Measurements from ENCODE around the gene AFF3.
A peak's percentile ranks its signal among the peaks of the same experiment; 100 is the strongest.

Gene AFF3

DNA sequence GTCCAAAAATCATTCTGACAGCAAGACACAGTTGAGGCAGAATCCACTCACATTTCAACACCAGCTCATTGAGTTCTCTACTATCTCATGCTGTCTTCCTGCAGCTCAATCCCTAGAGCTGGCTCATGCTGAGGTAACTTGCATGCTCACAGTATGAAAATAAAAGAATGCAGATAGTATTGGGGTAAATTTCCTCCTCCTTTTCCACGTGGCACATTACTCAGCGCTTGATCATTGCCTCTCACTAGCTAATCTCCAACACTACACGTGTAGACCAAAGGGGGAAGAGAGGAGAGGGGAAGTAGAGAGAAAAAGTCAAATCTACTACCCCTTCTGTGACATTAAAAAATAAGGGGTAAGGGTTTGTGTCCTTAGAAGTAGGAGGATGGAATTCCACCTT is 300.6 kb downstream of the AFF3 start:
- no peak for DNase-seq (ENCODE audit: extremely low read depth, low read depth)
- TF ChIP-seq, protein P1, sequence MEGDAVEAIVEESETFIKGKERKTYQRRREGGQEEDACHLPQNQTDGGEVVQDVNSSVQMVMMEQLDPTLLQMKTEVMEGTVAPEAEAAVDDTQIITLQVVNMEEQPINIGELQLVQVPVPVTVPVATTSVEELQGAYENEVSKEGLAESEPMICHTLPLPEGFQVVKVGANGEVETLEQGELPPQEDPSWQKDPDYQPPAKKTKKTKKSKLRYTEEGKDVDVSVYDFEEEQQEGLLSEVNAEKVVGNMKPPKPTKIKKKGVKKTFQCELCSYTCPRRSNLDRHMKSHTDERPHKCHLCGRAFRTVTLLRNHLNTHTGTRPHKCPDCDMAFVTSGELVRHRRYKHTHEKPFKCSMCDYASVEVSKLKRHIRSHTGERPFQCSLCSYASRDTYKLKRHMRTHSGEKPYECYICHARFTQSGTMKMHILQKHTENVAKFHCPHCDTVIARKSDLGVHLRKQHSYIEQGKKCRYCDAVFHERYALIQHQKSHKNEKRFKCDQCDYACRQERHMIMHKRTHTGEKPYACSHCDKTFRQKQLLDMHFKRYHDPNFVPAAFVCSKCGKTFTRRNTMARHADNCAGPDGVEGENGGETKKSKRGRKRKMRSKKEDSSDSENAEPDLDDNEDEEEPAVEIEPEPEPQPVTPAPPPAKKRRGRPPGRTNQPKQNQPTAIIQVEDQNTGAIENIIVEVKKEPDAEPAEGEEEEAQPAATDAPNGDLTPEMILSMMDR (IDR thresholded peaks at IDR 0.05; ENCODE audit: low read depth, low read length): no peak

DNA sequence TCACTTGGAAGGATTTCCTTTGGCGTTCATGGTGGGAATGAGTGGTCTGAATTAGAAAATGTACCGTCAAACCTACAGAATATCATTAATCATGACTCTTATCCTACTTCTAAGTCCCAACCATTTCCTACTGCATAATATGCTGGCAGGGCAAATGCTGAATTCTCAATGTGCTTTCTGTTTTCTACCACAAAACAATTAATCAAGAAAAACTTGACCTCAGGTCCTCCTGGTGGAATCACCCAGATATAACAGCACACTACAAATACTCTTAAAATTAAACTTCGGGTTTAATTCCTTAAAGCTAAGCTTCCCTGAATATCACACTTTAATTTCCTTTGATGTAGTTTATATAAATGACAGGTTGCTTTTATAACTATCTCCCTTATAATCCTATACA is 301.6 kb downstream of the AFF3 start:
- no peak for DNase-seq (ENCODE audit: extremely low read depth, low read depth)
- TF ChIP-seq, protein P1 (IDR thresholded peaks at IDR 0.05; ENCODE audit: low read depth, low read length): no peak

DNA sequence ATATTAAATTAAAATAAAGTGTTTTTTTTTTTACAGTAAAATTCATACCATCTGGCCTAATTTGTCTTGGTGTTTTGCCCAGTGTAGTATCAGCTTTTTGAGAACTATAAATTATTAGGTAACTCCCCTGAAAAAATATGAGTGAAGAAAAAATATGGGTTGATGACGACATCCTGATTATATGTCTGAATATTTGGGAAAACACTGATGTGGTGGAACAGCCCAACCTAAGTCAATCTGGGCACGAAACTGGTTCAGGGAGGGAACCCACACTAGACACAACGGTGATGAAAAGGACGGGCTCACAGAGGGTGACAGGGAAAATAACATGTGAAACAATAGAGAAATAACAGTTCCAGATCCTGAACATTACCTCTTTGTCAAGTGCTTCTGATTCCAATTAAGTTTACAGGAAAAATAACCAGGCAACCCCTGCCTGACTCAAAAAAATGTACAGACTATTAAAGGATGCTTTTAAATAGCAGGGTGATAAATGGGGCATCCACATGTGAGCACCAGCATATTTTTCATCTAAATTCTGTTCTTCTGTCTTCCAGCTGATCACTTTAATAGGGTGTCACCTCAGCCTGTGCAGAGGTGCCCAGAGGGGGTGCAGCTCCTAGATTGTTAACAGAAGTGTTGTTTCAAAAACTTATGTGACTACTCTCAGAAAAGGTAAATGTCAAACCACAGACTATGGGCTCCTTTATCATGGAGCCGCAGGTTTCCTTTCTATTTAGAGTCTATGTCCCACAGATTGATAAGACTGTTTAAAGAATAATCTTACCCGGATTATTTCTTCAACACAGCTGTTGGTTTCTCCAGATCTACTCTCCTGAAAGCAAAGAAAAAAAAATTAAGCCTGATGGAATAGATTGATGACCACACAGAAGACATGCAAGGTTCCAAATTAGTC is 305.4 kb downstream of the AFF3 start:
- DNase-seq (ENCODE audit: extremely low read depth, low read depth): peak; percentile 41
- TF ChIP-seq, protein P1 (IDR thresholded peaks at IDR 0.05; ENCODE audit: low read depth, low read length): no peak

DNA sequence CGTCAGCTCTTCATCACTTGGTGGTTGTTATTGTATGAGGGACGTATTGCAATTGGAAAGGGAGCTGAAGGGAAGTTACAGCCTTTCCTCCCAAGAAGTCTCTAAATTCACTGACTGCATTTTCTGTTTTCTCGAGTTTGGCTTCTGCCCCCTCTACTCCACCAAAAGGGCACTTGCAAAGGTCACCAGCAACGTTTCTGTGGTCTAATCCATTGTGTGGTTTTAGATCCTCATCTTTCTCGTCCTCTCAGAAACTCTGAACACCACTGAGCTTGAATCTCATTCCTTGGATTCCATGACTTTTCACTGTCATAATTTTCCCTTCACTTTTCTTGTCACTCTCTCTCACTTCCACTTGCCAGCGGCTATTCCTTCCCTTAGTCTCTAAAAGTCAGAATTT is 308.0 kb downstream of the AFF3 start:
- no peak for DNase-seq (ENCODE audit: extremely low read depth, low read depth)
- TF ChIP-seq, protein P1 (IDR thresholded peaks at IDR 0.05; ENCODE audit: low read depth, low read length): no peak

DNA sequence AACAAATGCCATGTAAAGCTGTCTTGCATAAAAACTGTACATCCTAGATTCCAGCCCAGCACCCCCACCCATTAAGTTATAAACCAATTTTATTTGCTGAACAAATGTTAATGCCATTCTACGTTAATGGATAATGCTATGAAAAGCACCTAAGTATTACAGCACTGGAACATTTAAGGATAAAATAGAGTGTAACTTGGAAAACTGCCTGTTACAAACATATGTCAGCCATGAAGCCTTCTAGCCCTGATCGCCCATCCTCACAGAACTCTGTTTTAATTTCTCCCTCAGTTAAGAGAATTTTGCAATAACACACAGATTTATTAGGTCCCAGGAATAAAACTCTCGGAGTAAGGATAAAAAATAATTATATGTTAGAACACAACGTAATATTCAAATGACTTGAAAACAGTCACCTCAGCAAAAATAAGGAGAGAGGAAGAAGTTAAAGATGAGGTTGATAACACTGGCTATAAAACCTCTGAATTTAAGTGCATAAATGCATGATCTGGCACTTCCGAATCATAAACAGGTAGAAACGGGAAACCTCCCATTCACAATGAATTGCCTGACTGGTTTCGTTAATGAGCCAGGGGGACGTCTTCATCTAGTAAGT is 308.7 kb downstream of the AFF3 start:
- TF ChIP-seq, protein P1 (IDR thresholded peaks at IDR 0.05; ENCODE audit: low read depth, low read length): no peak
- no peak for DNase-seq (ENCODE audit: extremely low read depth, low read depth)

DNA sequence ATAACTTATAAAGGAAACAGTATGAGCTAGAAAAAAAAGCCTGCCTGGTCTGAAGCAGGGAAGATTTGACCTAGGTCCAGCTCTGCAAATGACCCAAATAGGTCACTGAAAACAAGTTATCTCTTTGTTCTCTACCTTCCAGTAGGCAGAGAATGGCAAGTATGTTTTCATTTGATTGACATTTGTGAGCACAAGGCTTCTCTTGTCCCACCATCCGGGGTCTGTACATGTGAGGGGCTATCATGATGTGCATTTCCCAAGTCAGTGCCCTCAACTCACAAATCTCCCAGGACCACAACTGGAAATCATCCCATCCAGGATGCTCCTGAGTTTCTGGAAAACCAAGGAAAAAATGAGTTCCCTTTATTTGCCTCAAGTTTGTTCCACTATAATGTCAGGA is 309.5 kb downstream of the AFF3 start:
- TF ChIP-seq, protein P1 (IDR thresholded peaks at IDR 0.05; ENCODE audit: low read depth, low read length): no peak
- no peak for DNase-seq (ENCODE audit: extremely low read depth, low read depth)

DNA sequence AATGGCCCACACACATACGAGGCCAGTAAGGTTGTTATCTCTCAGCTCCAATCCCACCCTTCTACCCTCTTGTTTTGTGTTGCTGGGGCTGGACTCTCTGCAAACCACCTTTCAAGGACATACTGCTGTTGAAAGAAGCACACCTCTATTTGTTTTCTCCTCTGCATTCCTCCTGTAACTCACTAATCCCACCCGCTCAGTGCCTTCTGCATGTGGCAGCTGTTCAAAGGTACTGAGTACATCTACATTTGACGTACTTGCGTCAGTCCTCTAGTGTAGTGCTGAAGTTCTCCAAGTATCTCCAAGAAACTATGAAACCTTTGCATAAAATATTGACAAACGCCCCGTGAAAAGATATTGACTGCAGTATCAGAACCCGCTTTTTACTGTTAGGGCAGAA is 310.6 kb downstream of the AFF3 start:
- DNase-seq (ENCODE audit: extremely low read depth, low read depth): no peak
- TF ChIP-seq, protein P1 (IDR thresholded peaks at IDR 0.05; ENCODE audit: low read depth, low read length): no peak

Data from AG09319 (cell line).